ENCODE results near the gene EPHB2.

GRCh38 chr1:22799971-22800370 lies 89.3 kb downstream of the EPHB2 start:
- TF ChIP-seq EZH2 (IDR thresholded peaks at IDR 0.05; ENCODE audit: borderline replicate concordance, low read depth, low read length, severe bottlenecking) (no peak), POLR2A (IDR thresholded peaks at IDR 0.05; ENCODE audit: low read depth, low read length) (no peak)
- TF ChIP-seq, protein P1, sequence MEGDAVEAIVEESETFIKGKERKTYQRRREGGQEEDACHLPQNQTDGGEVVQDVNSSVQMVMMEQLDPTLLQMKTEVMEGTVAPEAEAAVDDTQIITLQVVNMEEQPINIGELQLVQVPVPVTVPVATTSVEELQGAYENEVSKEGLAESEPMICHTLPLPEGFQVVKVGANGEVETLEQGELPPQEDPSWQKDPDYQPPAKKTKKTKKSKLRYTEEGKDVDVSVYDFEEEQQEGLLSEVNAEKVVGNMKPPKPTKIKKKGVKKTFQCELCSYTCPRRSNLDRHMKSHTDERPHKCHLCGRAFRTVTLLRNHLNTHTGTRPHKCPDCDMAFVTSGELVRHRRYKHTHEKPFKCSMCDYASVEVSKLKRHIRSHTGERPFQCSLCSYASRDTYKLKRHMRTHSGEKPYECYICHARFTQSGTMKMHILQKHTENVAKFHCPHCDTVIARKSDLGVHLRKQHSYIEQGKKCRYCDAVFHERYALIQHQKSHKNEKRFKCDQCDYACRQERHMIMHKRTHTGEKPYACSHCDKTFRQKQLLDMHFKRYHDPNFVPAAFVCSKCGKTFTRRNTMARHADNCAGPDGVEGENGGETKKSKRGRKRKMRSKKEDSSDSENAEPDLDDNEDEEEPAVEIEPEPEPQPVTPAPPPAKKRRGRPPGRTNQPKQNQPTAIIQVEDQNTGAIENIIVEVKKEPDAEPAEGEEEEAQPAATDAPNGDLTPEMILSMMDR (IDR thresholded peaks at IDR 0.05; ENCODE audit: extremely low read depth in 1 of 2, insufficient read depth in 1 of 2, low read depth in 1 of 2, low read length in 2 of 2): no peak
